ENCODE results near the gene PARD3B. TPM values are rescaled to one million over a fixed set of nuclear protein-coding genes. Genes with fewer than 3 reads are reported as not detected.

Gene PARD3B
- total RNA-seq, 2 donors from 2014 or later = 15.0 to 17.8 TPM

DNA sequence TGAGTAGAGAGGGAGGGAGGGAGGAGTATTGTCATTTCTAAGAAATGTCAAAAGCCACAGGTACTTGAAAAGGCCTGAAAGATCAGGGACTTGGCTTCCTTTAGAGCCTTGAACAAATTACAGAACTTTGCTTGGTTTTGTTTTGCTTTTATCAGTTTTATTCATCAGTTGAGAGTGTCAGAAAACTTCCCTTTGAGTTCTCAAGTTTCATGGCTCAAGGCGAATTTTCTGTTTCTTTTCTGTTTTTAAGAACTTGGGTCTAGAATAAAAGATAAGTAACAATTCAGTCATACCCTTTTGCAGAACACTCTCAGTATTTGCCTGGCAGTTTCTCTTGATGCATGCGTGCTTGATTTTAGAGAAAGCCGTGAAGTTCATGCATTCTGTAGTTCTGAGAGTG is 531.9 kb downstream of the PARD3B start:
- intact Hi-C loops (cut with DNase I) = no loop called here
- no peak overlapping the region for H3K4me3 ChIP-seq
- H3K36me3 ChIP-seq (replicated peaks in 1 of 2; ENCODE audit: insufficient read depth in 1 of 2, low read depth in 2 of 2) = no peaks in the 10 kb centered on the region
- H3K27ac ChIP-seq = no peak overlapping the region
- no peaks in the 10 kb centered on the region for H3K9me3 ChIP-seq
- TF ChIP-seq POLR2A (IDR thresholded peaks at IDR 0.05) (no peak), CTCF (IDR thresholded peaks at IDR 0.05) (no peak)
- ATAC-seq (no peak), DNase-seq (no peak)
- H3K27me3 ChIP-seq = no peaks in the 10 kb centered on the region
- H3K4me1 ChIP-seq = no peaks in the 10 kb centered on the region
- 81 to 87% methylated on average over 3 of the region's 3 CpGs for WGBS, 2 donors

- Histone ChIP-seq H3K36me3 (replicated peaks in 1 of 2; ENCODE audit: insufficient read depth in 1 of 2, low read depth in 2 of 2) (no peaks in the 10 kb centered on the region), H3K27ac (no peak overlapping the region), H3K27me3 (no peaks in the 10 kb centered on the region), H3K9me3 (no peaks in the 10 kb centered on the region), H3K4me1 (no peaks in the 10 kb centered on the region), H3K4me3 (no peak overlapping the region)
- TF ChIP-seq POLR2A (IDR thresholded peaks at IDR 0.05) (no peak), CTCF (IDR thresholded peaks at IDR 0.05) (no peak)
- intact Hi-C loops (cut with DNase I) = no loop called here
- ATAC-seq (no peak), DNase-seq (no peak)
- WGBS, 2 donors = 91 to 93% methylated on average over 5 to 6 of the region's 6 CpGs
Measured at GRCh38 chr2:205078762-205079161, 533.5 kb downstream of the PARD3B start.

DNA sequence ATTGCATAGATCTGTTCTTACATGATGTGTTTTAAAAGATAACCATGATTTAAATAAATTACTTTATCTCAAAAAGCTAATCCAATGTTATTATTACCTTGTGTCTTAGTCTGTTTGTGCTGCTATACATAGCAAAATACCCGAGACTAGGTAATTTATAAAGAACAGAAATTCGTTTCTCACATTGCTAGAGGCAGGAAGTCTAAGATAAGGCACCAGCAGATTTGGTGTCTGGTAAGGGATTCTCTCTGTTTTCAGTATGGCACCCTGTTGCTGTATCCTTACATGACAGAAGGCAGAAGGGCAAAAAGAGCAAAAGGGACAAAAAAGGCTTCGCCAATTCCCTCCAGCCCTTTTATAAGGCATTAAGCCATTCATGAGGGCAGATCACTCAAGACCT is 533.9 kb downstream of the PARD3B start:
- 88 to 89% methylated on average over 3 of the region's 3 CpGs for WGBS, 2 donors
- intact Hi-C loops (cut with DNase I) = no loop called here
- Histone ChIP-seq H3K36me3 (replicated peaks in 1 of 2; ENCODE audit: insufficient read depth in 1 of 2, low read depth in 2 of 2) (no peaks in the 10 kb centered on the region), H3K9me3 (no peaks in the 10 kb centered on the region), H3K27me3 (no peaks in the 10 kb centered on the region), H3K4me3 (no peak overlapping the region), H3K27ac (no peak overlapping the region), H3K4me1 (no peaks in the 10 kb centered on the region)
- ATAC-seq (no peak), DNase-seq (no peak)
- TF ChIP-seq CTCF (IDR thresholded peaks at IDR 0.05) (no peak), POLR2A (IDR thresholded peaks at IDR 0.05) (no peak)

- WGBS, 2 donors = 87 to 95% methylated on average over 1 of the region's 1 CpG
- DNase-seq = no peak
Measured at GRCh38 chr2:205086662-205087061, 541.4 kb downstream of the PARD3B start.

More at GRCh38 chr2:205086662-205087061, 541.4 kb downstream of the PARD3B start:
- no peak overlapping the region for H3K4me3 ChIP-seq
- no peaks in the 10 kb centered on the region for H3K36me3 ChIP-seq (replicated peaks in 1 of 2; ENCODE audit: insufficient read depth in 1 of 2, low read depth in 2 of 2)
- H3K4me1 ChIP-seq = no peaks in the 10 kb centered on the region
- H3K27me3 ChIP-seq = no peaks in the 10 kb centered on the region
- intact Hi-C loops (cut with DNase I) = no loop called here
- H3K9me3 ChIP-seq = no peaks in the 10 kb centered on the region
- H3K27ac ChIP-seq = no peak overlapping the region
- TF ChIP-seq CTCF (IDR thresholded peaks at IDR 0.05) (no peak), POLR2A (IDR thresholded peaks at IDR 0.05) (no peak)
- no peak for ATAC-seq
